HG02588 (cell line): ENCODE data around the gene MCOLN2.
"Not testable (repeated sequence)": the region's sequence is repeated elsewhere in the genome, so short reads cannot be mapped to it uniquely, and the experiment has no call there.

Experiments
- ATAC-seq: cut with Tn5 transposase; IDR thresholded peaks from one replicate; pipeline ENCODE4 v1.9.1; 2021; ENCODE audit warnings: mild to moderate bottlenecking, moderate library complexity; ENCODE audit not compliant: unreplicated experiment

MCOLN2 gene

DNA sequence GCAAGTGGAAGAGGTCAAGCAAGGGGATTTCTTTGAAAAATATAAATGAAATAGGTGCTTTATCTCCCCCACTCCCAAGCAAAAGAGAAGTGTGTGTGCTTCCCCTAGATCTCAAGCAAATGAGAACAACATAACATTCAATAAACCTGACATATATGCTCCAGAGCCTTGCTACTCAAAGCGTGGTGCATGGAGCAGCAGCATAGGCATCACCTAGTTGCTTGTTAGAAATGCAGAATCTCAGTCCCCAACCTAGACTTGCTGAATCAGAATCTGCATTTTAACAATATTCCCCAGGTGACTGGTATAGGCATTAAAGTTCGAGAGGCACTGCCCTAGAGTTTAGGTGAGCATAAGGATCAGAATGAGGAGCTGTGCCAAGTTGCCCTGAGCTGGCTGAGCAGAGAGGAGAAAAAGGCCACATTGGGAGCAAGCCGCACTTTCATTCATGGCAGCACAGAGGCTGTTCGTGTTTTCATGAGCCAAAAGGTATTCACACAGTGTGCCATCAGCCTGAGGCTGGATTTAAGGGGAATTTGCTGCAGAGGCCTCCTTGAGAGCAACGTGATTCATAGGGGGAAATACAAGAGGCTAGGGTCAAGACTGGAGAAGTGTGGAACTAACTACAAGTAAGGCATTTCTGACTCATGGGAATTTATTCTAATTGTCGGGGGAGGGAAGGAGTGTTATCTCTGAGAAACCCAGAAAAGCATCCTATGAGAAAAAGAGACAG is 89.7 kb downstream of the MCOLN2 start:
- no peak for ATAC-seq

DNA sequence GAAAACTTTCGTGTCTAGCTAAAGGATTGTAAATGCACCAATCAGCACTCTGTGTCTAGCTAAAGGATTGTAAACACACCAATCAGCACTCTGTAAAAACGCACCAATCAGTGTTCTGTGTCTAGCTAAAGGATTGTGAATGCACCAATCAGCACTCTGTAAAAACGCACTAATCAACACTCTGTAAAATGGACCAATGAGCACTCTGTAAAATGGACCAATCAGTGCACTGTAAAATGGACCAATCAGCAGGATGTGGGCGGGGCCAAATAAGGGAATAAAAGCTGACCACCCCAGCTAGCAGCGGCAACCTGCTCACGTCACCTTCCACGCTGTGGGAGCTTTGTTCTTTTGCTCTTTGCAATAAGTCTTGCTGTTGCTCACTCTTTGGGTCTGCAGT is 94.2 kb downstream of the MCOLN2 start:
- ATAC-seq = not testable (repeated sequence)

DNA sequence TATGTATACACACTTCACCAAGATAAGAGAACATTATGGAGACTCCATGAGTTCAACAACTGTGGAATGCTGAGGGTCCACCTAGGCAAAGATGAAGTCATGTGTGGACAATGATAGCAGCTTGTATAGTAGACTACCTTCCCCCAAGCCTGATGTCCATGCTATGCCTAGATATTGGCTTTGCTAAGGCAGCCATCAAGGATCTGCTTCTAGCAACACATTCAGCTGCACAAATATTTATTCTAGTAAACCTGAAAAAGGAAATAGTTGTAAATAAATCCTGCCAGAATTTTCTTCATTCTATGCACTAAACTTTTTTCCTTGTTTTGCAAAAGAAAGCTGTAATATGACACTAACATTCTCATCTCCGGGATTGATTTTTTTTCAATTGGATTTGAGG is 96.9 kb downstream of the MCOLN2 start:
- no peak for ATAC-seq

DNA sequence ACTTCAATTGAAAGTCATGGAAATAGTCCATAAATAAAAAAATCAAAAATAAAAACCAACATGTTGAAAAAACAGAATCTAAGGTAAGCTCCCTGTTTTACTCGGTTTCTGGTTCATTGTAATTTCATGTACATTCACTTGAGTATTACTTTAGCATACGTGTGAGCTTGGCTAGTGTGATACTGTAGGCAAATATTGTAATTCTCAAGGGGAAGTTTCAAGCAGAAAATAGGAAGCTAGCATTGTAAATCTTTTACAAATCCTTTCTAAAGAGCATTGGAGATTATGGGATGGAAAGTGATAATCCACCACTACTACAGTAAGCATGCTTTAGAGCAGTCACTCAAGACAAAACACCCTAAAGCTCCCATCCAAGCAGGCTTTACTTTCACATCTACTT is 100.6 kb downstream of the MCOLN2 start:
- no peak for ATAC-seq

DNA sequence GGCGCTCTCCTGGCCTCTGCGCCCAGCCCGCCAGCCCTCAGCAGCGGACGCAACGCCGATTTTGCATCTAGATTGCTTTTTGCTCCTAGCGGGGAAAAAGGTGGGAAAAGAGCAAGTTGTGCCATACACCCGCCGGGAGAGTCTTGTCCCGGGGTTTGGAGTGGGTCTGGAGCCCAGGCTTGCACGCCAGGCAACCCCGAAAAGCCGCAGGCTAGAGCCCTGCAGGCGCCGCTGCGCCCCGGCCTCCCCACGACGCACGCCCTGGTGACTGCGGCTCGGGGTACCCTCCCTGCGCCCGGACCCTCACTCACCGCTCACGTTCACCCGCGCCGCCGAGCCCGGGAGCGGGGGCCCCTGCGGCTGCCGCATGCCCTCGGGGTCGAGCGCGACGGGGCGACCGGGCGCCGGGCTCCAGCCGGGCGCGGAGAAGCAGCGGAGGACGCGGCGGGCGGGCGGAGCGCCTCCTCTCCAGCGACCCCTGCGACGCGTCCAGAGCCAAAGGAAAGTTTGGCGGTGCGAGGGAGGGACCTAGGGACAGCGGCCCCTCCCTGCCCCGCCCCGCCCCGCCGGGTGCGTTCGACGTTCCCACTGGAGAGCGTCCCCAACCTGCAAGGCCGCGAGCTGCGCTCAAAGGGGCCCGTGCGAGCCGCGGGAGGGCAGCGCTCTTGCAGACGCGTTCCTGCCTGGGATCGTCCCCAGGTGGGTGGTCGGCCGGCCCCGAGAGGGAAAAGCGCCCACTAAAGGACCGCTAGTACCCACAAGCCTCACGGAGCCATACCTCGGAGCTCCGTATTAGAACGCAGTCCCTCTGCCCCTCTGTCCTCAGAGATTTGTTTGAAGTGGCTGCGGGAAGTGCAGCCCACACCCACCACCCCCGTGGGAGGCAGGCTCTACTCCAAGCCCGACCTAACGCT is 104.0 kb downstream of the MCOLN2 start, which contains the start of gene LPAR3:
Gene LPAR3 (minus strand): TSS at position 502 of the 914 bp plus-strand sequence. CDS start 27,086 bp downstream, outside the sequence.
- no peak for ATAC-seq

DNA sequence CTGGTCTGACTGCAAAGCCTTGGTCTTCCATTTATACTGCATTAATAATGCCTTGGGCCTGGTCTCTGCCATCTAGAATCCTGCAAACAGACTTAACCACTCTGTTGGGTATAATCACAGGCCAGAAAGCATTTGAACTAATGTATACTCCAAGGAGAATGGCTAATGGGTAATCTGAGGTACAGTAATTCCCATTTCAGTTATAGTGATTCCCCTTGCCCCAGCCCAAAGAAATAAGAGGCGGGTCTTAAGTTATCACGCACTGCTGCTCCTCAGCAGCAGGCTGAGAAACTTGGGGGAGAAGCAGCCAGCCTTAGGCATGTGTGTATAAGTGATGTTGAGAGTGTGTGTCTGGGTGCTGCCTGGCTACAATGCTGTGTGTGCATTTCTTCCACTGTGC is 106.3 kb downstream of the MCOLN2 start:
- no peak for ATAC-seq

DNA sequence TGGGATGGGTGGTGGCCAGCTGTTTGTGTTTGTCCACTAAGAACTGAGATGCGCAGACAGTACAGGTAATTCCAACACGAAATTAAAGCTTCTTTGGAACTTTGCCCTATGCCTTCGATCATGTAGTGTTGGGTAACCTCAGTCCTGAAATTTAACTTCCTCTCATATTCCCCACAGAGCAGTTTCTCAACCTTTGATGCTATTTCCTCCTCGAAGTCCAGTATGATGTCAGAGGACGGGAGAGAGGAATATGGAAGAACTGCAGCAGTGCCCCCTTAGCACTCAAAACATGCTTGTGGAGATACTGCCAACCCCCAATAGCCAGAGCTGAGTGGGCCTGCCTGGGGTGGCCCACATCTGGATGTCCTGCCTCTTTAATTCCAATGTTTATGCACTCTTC is 107.5 kb downstream of the MCOLN2 start:
- ATAC-seq = no peak

DNA sequence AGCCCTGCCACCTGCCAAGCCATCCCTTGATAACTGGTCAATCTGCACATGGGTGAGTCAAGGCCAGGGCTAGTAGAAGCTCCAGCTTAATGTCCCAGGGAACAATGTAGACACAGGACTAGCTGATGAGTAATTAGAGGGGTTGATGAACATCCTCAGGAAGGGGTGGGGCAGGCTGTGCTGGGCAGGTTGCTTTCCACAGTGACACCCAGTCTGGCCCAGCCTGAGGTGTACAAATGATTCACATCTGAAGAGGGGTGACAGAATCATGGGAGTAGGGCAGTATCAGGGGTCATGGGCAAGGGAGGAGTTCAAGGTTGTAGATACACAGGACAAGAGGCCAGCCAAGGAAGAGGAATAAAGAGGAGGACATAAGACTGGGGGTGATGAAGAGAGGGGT is 108.2 kb downstream of the MCOLN2 start:
- ATAC-seq = no peak

DNA sequence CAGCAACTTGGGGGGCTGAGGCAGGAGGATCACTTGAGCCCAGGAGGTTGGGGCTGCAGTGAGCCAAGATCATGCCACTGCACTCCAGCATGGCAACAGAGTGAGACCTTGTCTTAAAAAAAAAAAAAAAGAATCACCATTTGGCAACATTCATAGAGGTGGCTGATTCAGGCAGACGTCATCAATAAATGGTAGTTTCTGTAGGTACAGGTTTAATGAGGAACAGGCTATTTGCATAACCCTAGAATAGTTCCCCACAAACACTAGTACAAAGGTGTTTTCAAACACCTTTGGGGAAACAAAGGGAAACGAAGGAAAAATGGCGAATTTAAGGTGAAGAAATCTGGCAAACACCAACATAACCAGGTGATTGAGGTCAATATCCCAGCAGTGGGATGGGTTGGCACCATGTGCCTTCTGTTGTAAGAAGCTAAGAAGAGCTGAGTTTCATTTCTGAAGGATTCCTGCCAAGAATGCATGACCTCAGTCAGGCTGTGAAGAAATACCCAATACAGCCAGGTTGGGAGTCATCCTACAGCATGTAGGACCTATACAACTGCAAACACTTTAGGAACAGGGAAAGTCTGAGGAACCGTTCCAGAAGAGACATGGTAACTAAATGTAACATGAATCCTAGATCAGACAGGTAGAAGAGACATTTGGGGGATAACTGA is 109.5 kb downstream of the MCOLN2 start:
- ATAC-seq = no peak

DNA sequence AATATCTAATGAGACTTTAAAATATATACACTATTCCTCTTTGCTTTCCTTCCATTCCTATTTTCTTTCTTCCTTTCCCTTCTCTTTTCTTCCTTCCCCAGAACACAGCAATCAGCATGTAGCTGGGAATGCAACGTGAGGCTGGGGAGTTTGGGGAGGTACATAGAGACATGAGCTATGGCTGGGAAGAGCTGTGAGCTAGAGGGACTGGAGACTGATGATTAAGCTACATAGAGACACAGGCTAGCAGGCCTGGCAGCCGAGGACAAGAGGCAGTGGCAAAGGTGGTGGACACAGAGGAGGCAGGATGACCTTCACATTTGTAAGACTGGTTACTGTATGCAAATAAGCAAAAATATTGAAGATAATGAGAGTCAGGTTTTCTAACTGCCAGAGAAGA is 111.4 kb downstream of the MCOLN2 start:
- no peak for ATAC-seq

DNA sequence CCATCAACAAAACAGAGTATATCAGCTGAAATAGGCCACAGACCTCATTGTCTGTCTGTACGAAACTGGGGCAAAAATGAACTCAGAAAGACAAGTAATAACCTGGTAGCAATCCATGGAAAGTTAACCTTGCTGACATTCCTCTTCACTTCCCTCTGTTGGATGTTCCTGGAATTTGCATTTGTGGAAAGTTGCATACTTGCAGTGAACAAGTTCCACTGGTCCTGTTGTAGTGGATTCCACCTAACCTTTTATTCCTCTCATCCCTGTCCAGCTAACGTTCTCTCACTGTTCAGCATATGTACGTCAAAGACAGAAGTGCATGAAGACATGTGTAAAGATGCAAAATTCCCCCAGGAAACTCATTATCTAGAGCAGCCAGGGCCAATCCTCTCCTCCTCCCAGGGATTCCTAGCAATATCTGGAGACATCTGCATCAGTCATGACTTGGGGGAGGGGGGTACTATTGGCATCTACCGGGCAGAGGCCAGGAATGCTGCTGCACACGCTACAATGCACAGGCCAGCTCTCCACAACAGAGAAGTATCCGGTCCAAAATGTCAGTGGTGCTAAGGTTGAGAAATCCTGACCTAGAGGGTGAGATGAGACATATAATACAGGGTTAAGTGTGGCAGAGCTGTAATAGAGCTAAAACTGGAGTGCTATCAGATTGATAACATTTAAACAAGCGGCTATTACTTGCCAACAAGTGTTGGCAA is 112.1 kb downstream of the MCOLN2 start:
- ATAC-seq = no peak

DNA sequence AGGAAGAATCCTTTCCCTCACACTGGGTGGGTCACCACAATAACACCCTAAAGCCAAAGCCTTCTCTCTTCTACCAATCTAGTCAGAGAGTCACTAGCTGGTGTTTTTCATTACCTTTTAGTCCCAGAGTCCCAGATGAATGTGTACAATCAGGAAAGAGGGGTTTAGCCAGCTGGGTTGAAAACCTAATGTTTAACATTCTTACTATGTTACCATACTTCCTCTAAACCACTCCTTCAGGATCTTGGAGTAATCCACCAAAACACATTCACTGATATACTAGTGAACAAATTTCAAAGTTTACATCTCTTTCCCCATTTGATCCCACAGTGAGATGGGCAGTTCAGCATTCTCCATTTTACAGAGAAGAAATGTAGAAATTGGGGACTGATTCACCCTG is 113.6 kb downstream of the MCOLN2 start:
- ATAC-seq = no peak

DNA sequence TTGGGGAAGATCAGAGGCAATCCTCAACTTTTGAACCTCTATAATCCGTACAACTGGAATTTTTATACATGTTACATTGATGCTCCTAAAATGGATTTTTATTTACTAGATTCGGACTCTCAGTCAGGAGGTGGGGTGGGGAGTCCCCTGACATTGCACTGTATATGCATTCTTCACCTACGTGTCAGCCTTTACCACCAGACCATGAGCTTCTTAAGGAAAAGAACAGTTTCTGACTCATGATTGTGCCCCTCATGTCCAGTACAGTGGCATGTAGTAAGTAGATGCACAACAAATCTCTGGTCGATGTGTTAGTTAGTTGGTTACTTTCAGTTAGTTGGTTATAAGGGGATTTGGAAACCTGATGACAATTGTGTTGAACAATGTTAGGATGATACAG is 119.3 kb downstream of the MCOLN2 start:
- no peak for ATAC-seq

DNA sequence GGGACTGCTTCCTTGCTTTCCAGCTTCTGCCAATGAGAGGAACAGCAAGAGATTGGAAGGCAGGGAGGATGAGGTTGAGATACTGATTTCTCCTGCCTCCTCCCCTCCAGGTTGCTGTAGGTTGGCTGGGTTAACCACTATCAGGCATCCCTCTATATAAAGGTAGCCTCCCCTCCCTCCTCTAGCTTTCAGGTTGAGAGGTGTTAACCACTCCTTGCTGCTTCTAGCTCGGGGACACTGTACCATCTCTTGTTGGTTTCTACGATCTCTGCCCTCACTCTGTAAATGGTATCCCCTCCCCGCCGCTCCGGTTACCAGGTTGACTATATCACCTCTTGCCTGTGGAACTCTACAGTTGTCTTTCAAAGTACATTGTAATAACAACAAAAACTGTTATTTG is 120.6 kb downstream of the MCOLN2 start:
- no peak for ATAC-seq
